GM18505 (cell line): ENCODE results near the gene BNC2.

Experiments used
- ATAC-seq: cut with Tn5 transposase; IDR thresholded peaks from one replicate; pipeline ENCODE4 v1.9.1; 2021; ENCODE audit not compliant: unreplicated experiment
- POLR2A ChIP-seq: IDR thresholded peaks from 4 replicates; pipeline ENCODE4 v1.6.1; 2011; ENCODE audit warnings: borderline replicate concordance; ENCODE audit not compliant: insufficient read depth, insufficient read length; ENCODE audit errors: extremely low read depth

Gene BNC2

GRCh38 chr9:16410601-16411280 lies 459.7 kb downstream of the BNC2 start:
- TF ChIP-seq POLR2A, result no peak
- ATAC-seq, result no peak

DNA sequence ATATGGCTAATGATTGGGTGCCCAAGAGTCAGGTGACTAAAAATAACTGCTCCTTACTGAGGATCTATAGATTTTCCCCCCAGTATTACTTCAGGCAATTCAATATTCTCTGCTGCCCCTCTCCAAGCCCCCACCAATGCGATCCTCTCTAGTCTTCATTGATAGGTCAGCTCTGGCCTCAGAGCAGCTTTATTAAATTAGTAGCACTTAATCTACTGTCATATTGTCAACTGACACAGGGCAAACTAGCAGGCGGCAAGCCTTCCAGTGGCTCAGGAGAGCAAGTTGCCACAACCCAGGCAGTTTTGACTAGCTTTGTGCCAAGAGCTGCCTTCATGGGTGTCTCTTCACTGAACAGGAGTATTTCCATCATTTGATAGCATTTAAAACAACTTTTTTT lies 462.9 kb downstream of the BNC2 start:
- ATAC-seq, result no peak
- no peak for TF ChIP-seq POLR2A

- TF ChIP-seq POLR2A, result no peak
- ATAC-seq, result no peak
Measured at GRCh38 chr9:16406526-16407225, 463.8 kb downstream of the BNC2 start.

DNA sequence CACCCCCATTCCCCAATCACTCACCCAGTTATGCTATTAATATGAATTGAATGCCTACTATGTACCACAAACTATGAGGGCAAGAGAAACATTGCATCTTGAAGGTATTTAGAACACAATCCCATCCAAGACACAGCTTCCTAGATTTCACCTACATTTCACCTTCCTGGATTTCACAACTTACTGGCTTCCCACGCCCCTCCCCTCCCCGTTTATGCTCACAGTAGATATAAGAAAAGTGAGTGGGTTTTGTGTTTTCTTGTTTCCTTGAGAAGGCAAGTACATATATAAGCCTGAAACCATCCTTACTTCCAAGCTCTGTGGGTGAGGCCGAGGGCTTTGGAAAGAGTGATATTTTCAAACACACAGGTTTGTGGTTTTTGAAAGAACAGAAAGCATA lies 465.0 kb downstream of the BNC2 start:
- ATAC-seq, result no peak
- no peak for TF ChIP-seq POLR2A

DNA sequence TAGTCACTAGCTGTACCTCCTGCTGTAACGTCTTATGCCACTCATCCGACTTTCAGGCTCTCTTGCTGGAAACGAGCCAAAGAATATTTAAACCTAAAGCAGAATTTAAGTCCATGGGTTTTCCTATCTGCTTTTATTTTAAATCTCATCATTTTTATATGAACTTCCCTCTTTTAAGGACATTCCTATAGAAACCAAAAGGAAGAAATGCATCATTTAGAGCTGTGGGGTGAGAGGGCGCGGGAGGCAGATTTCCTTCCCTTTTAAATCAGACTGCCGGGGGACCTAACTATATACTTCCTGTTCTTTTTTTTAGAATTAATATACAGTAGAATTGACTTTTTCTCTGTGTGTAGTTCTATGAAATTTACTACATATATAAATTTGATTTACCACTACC lies 468.8 kb downstream of the BNC2 start:
- TF ChIP-seq POLR2A, result no peak

GRCh38 chr9:16398691-16399090 lies 471.8 kb downstream of the BNC2 start:
- TF ChIP-seq POLR2A, result no peak
- no peak for ATAC-seq

More for the DNA sequence above, 468.8 kb downstream of the BNC2 start:
- no peak for ATAC-seq

- ATAC-seq, result no peak
Measured at GRCh38 chr9:16396389-16396788, 474.1 kb downstream of the BNC2 start.

GRCh38 chr9:16391369-16391768 lies 479.1 kb downstream of the BNC2 start:
- no peak for TF ChIP-seq POLR2A

More at GRCh38 chr9:16396389-16396788, 474.1 kb downstream of the BNC2 start:
- no peak for TF ChIP-seq POLR2A

GRCh38 chr9:16387382-16387781 lies 483.1 kb downstream of the BNC2 start:
- TF ChIP-seq POLR2A, result no peak
- no peak for ATAC-seq

More at GRCh38 chr9:16391369-16391768, 479.1 kb downstream of the BNC2 start:
- ATAC-seq, result no peak

DNA sequence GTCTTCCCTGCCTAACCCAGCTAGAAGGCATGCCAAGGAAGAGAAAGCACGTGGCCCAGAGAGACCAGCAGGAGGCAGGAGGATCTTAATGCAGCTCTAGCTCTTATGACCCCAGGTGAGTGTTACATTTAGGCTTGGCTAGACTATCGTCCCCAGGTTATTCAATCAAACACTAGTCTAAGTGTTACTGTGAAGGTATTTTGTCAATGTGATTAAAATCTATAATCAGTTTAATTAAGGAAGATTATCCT lies 483.7 kb downstream of the BNC2 start:
- no peak for TF ChIP-seq POLR2A
- ATAC-seq, result no peak

GRCh38 chr9:16386007-16386826 lies 484.3 kb downstream of the BNC2 start:
- TF ChIP-seq POLR2A, result no peak
- no peak for ATAC-seq

GRCh38 chr9:16385590-16385989 lies 484.9 kb downstream of the BNC2 start:
- ATAC-seq, result no peak
- TF ChIP-seq POLR2A, result no peak

DNA sequence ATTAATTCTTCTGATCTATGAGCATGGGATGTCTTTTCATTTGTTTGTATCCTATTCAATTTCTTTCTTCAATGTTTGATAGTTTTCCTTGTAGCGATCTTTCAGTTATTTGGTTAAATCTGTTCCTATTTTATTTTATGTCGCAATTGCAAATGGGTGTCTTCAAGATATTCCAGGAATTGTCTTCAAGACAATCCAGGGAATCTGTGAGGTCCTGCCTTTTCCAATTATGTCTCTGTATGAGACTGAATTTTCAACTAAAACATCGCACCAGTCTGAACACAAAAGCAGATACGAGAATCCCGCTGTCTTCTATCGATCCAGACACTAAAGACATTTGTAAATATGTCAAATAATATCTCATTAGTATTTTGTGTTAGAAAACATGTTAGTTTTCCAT lies 485.5 kb downstream of the BNC2 start:
- TF ChIP-seq POLR2A, result no peak
- ATAC-seq, result no peak

GRCh38 chr9:16377311-16377710 lies 493.2 kb downstream of the BNC2 start:
- no peak for TF ChIP-seq POLR2A
- ATAC-seq, result no peak
